Loucy (cell line): ENCODE measurements around the gene BHLHE23.

Source experiments
- H2AFZ ChIP-seq: fragments of 200-600 bp; sonication (generic); 2 replicates; pipeline ENCODE4 v1.6.0; 2016; ENCODE audit warnings: antibody characterized with exemption, mild to moderate bottlenecking, low read length, moderate library complexity
- H3F3A ChIP-seq: fragments of 200-600 bp; 2 replicates; pipeline ENCODE4 v1.6.0; 2016; ENCODE audit warnings: antibody characterized with exemption, low read depth, mild to moderate bottlenecking
- H3K27me3 ChIP-seq: fragments of 200-600 bp; sonication (generic); 2 replicates; pipeline ENCODE4 v1.6.1; 2014; ENCODE audit warnings: low read length, mild to moderate bottlenecking; ENCODE audit not compliant: insufficient read depth, poor library complexity, severe bottlenecking
- H3K36me3 ChIP-seq: fragments of 200-600 bp; sonication (generic); 2 replicates; pipeline ENCODE4 v1.6.1; 2016; ENCODE audit warnings: low read length; ENCODE audit not compliant: insufficient read depth
- H3K4me1 ChIP-seq: fragments of 200-600 bp; sonication (generic); 2 replicates; pipeline ENCODE4 v1.5.1; 2014; ENCODE audit warnings: low read length, mild to moderate bottlenecking; ENCODE audit not compliant: insufficient read depth, poor library complexity, severe bottlenecking
- H3K4me2 ChIP-seq: fragments of 200-600 bp; sonication (generic); 2 replicates; pipeline ENCODE4 v1.6.0; 2014; ENCODE audit warnings: antibody characterized with exemption, low read length, low read depth, mild to moderate bottlenecking; ENCODE audit not compliant: poor library complexity, severe bottlenecking
- H3K4me3 ChIP-seq: fragments of 200-600 bp; sonication (generic); 2 replicates; pipeline ENCODE4 v1.5.1; 2014; ENCODE audit warnings: low read length, mild to moderate bottlenecking, mixed read lengths; ENCODE audit not compliant: poor library complexity, severe bottlenecking
- H3K79me2 ChIP-seq: fragments of 200-600 bp; sonication (generic); 2 replicates; pipeline ENCODE4 v1.6.1; 2014; ENCODE audit warnings: low read length; ENCODE audit not compliant: insufficient read depth
- H3K9ac ChIP-seq: fragments of 200-600 bp; sonication (generic); 2 replicates; pipeline ENCODE4 v1.6.0; 2014; ENCODE audit warnings: mild to moderate bottlenecking, low read depth, low read length, moderate library complexity; ENCODE audit not compliant: poor library complexity, severe bottlenecking
- H3K9me2 ChIP-seq: fragments of 200-600 bp; sonication (generic); replicated peaks from 2 replicates; pipeline ENCODE4 v1.6.1; 2016; ENCODE audit warnings: low read depth, low read length, mixed read lengths
- H3K9me3 ChIP-seq: fragments of 200-600 bp; sonication (generic); 2 replicates; pipeline ENCODE4 v1.6.1; 2014; ENCODE audit warnings: mild to moderate bottlenecking, antibody characterized with exemption, low read length, low read depth; ENCODE audit not compliant: insufficient read depth
- H4K20me1 ChIP-seq: fragments of 200-600 bp; sonication (generic); 2 replicates; pipeline ENCODE4 v1.6.0; 2014; ENCODE audit warnings: antibody characterized with exemption, low read length, mild to moderate bottlenecking; ENCODE audit not compliant: insufficient read depth, poor library complexity, severe bottlenecking
- CTCF ChIP-seq: fragments of 200-600 bp; sonication (generic); conservative IDR thresholded peaks from 2 replicates; pipeline ENCODE4 v1.5.1; 2014; ENCODE audit warnings: mild to moderate bottlenecking, antibody characterized with exemption, low read length
- EZH2phosphoT487 ChIP-seq: fragments of 200-600 bp; IDR thresholded peaks from 2 replicates; pipeline ENCODE4 v1.6.1; 2018; ENCODE audit warnings: antibody characterized with exemption, mild to moderate bottlenecking, moderate library complexity, borderline replicate concordance

Gene BHLHE23

GRCh38 chr20:62969179-62969760 is 37.5 kb downstream of the BHLHE23 start:
- no peak overlapping the region for H2AFZ ChIP-seq
- peaks cover 7% of the 10 kb centered on the region; the same call in 1 of the 2 replicates for H3K36me3 ChIP-seq
- H3K9me2 ChIP-seq = no peaks in the 10 kb centered on the region
- peaks cover 2% of the 10 kb centered on the region for H4K20me1 ChIP-seq
- H3K4me1 ChIP-seq = no peaks in the 10 kb centered on the region
- no peak overlapping the region for H3K4me2 ChIP-seq
- TF ChIP-seq CTCF (no peak), EZH2phosphoT487 (no peak)
- H3K27me3 ChIP-seq = no peaks in the 10 kb centered on the region
- no peak overlapping the region for H3K9ac ChIP-seq
- H3K9me3 ChIP-seq = no peaks in the 10 kb centered on the region
- no peaks in the 10 kb centered on the region for H3K79me2 ChIP-seq
- H3K4me3 ChIP-seq = no peak overlapping the region
- H3F3A ChIP-seq = no peaks in the 10 kb centered on the region

- no peak overlapping the region for H3K9ac ChIP-seq
- H3K4me1 ChIP-seq = no peaks in the 10 kb centered on the region
- 0 out of 2 replicates have a peak, but pooled peaks cover 2% of the 10 kb centered on the region for H3K79me2 ChIP-seq
- TF ChIP-seq CTCF = no peak
- no peaks in the 10 kb centered on the region for H3F3A ChIP-seq
- H4K20me1 ChIP-seq = peaks cover 2% of the 10 kb centered on the region
- H3K4me3 ChIP-seq = no peak overlapping the region
- no peak overlapping the region for H3K4me2 ChIP-seq
- no peaks in the 10 kb centered on the region for H3K9me3 ChIP-seq
- H2AFZ ChIP-seq = no peak overlapping the region
- no peaks in the 10 kb centered on the region for H3K9me2 ChIP-seq
- peaks cover 13% of the 10 kb centered on the region; the same call in 1 of the 2 replicates for H3K36me3 ChIP-seq
- no peaks in the 10 kb centered on the region for H3K27me3 ChIP-seq
These were observed 38.2 kb downstream of the BHLHE23 start for GRCh38 chr20:62968378-62969178.

GRCh38 chr20:62967628-62968351 is 39.0 kb downstream of the BHLHE23 start:
- H3K36me3 ChIP-seq = peaks cover 19% of the 10 kb centered on the region; the same call in 1 of the 2 replicates
- H3K9me3 ChIP-seq = no peaks in the 10 kb centered on the region
- no peak overlapping the region for H3K4me2 ChIP-seq
- H3K79me2 ChIP-seq = peaks cover 3% of the 10 kb centered on the region; the same call in 1 of the 2 replicates
- no peak for TF ChIP-seq CTCF
- no peak for TF ChIP-seq EZH2phosphoT487
- H3K9me2 ChIP-seq = no peaks in the 10 kb centered on the region
- H2AFZ ChIP-seq = no peak overlapping the region
- no peak overlapping the region for H3K9ac ChIP-seq
- no peaks in the 10 kb centered on the region for H3K27me3 ChIP-seq
- H3K4me3 ChIP-seq = no peak overlapping the region
- no peaks in the 10 kb centered on the region for H3K4me1 ChIP-seq
- peaks cover 2% of the 10 kb centered on the region for H4K20me1 ChIP-seq
- H3F3A ChIP-seq = no peaks in the 10 kb centered on the region
